ENCODE data around the gene ARID5B. TPM values are rescaled to one million over a fixed set of nuclear protein-coding genes. Genes with fewer than 3 reads are reported as not detected.

Gene ARID5B
- total and polyA plus RNA-seq, 2 donors (not counting 1 experiment from before 2014, with no cell fraction given), result 22.4 to 237 TPM

DNA sequence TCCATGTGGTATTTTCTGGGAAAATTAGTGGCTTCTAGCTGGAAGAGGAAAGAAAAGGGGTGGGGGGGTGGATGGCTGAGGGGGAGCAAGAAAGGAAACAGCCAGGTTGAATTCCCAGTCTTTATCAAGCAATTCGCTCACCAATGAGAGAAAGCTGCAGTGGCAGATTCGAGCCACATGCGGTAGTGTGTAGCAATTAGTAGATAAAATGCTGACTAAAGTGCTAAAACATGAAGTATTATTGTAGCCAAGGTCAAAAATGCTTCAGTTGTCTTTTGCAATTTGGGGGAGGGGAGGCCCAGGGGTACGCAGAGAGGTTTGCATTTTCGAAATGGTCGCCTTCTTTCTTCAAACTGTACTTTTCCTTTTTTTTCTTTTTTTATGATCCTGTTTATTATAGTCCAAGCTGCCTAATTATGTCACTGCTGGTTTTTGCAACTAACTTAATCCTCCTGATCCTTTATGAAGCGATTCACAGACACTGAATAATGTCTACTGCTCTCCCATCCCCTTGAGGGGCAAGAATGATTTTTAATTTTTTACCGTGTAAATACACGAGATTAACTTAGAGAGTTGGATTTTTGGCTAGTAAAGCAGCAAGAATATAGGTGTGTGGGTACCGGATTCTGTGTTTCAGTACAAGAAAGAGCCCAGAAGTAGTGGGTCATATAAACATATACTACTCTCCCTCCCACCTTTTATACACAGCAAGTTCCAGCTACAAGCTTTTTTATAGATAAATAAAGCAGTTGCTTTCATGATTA, 3.6 kb upstream of the ARID5B start:
- peaks cover 29 to 33% of the 10 kb centered on the region in 2 donors for H3K4me1 ChIP-seq (ENCODE audit: control insufficient read depth in 2 of 2, insufficient read depth in 2 of 2, low read length in 2 of 2)
- peaks cover 38% of the 10 kb centered on the region for H3K79me2 ChIP-seq (ENCODE audit: control insufficient read depth, insufficient read depth, low read length)
- ChIA-PET CTCF (interaction anchor here (0.8 to 7.8 kb wide), 24 partner anchors 8 to 347 kb away, joined by 3 to 110 read pairs (median 5); no protein-coding TSS in a partner anchor), POLR2A (interaction anchor here (0.6 to 1.0 kb wide), 4 partner anchors 11 to 297 kb away, joined by 3 to 8 read pairs (median 4); no protein-coding TSS in a partner anchor)
- H4K20me1 ChIP-seq (ENCODE audit: control insufficient read depth, insufficient read depth, low read length, poor library complexity, severe bottlenecking), result no peaks in the 10 kb centered on the region
- Mint-ChIP-seq H3K9me3 (ENCODE audit: insufficient read depth) (no peaks in the 10 kb centered on the region), H3K27me3 (no peaks in the 10 kb centered on the region), H3K4me3 (peak overlapping the region; percentile 98), H3K27ac (peak overlapping the region; percentile 94), H3K4me1 (peaks cover 35% of the 10 kb centered on the region)
- H3K4me2 ChIP-seq (replicated peaks; ENCODE audit: low read depth, low read length, poor library complexity, severe bottlenecking), result peak overlapping the region; percentile 90
- intact Hi-C loops (cut with micrococcal nuclease), result loop anchor here (1.0 to 2.0 kb wide), 2 partner anchors 145 to 347 kb away; no protein-coding TSS in a partner anchor
- ATAC-seq (ENCODE audit: low read depth), result no peak
- H2AFZ ChIP-seq (ENCODE audit: insufficient read depth, low read depth, low read length, poor library complexity, severe bottlenecking), result peak overlapping the region; percentile 73
- peak overlapping the region; percentile 47 to 97 for H3K27ac ChIP-seq (ENCODE audit: low read length in 2 of 2)
- no peaks in the 10 kb centered on the region for H3K36me3 ChIP-seq (replicated peaks in 1 of 2; ENCODE audit: control extremely low read depth in 1 of 2, control insufficient read depth in 1 of 2, extremely low read depth in 1 of 2, insufficient read depth in 2 of 2, low read length in 1 of 2)
- no peaks in the 10 kb centered on the region for H3K27me3 ChIP-seq (replicated peaks in 1 of 4; ENCODE audit: control extremely low read depth in 1 of 4, control insufficient read depth in 3 of 4, insufficient read depth in 4 of 4, low read length in 3 of 4)
- H3K9me3 ChIP-seq (ENCODE audit: control extremely low read depth in 1 of 3, control insufficient read depth in 2 of 3, insufficient read depth in 1 of 3, low read length in 2 of 3), result peaks cover 0 to 4% (median 0%) of the 10 kb centered on the region in 3 donors
- peak overlapping the region; percentile 89 for H3K9ac ChIP-seq (ENCODE audit: low read length)
- TF ChIP-seq, protein P1, sequence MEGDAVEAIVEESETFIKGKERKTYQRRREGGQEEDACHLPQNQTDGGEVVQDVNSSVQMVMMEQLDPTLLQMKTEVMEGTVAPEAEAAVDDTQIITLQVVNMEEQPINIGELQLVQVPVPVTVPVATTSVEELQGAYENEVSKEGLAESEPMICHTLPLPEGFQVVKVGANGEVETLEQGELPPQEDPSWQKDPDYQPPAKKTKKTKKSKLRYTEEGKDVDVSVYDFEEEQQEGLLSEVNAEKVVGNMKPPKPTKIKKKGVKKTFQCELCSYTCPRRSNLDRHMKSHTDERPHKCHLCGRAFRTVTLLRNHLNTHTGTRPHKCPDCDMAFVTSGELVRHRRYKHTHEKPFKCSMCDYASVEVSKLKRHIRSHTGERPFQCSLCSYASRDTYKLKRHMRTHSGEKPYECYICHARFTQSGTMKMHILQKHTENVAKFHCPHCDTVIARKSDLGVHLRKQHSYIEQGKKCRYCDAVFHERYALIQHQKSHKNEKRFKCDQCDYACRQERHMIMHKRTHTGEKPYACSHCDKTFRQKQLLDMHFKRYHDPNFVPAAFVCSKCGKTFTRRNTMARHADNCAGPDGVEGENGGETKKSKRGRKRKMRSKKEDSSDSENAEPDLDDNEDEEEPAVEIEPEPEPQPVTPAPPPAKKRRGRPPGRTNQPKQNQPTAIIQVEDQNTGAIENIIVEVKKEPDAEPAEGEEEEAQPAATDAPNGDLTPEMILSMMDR (IDR thresholded peaks at IDR 0.05), result no peak
- TF ChIP-seq EZH2 (IDR thresholded peaks at IDR 0.05; ENCODE audit: borderline replicate concordance, insufficient read depth, low read depth, low read length, poor library complexity, severe bottlenecking), result no peak
- peak; percentile 58 for DNase-seq
- peak overlapping the region in 4 of 5 experiments; percentile 27 to 60 (median 48) for H3K4me3 ChIP-seq (ENCODE audit: control extremely low read depth in 1 of 5, extremely low read depth in 1 of 5, insufficient read depth in 1 of 5, low read depth in 2 of 5, low read length in 4 of 5)
- 45% methylated on average over 3 of the region's 10 CpGs for WGBS (ENCODE audit: insufficient coverage)

DNA sequence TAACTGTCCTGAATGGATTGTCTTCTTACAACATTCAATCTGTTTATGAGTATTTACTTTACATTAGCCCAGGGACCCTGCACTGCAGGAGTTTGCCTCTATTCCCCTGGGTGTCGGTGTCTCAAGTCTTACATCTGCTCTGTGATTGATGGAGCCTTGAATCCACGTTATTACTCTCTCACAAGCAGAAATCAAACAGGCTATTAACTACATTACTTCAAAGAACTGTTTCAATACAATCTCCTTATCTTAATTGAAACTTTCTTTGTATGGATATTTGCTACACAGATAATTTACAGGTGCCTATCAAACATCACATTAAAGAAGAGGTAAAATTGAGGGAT, 3.1 kb upstream of the ARID5B start:
- H3K4me3 Mint-ChIP-seq, result peak overlapping the region; percentile 98

More for the DNA sequence above, 3.1 kb upstream of the ARID5B start:
- Mint-ChIP-seq H3K4me1 (peaks cover 35% of the 10 kb centered on the region), H3K9me3 (ENCODE audit: insufficient read depth) (no peaks in the 10 kb centered on the region), H3K27ac (peak overlapping the region; percentile 74), H3K27me3 (no peaks in the 10 kb centered on the region)
- no peaks in the 10 kb centered on the region for H3K36me3 ChIP-seq (replicated peaks in 1 of 2; ENCODE audit: control extremely low read depth in 1 of 2, control insufficient read depth in 1 of 2, extremely low read depth in 1 of 2, insufficient read depth in 2 of 2, low read length in 1 of 2)
- H3K79me2 ChIP-seq (ENCODE audit: control insufficient read depth, insufficient read depth, low read length), result peaks cover 40% of the 10 kb centered on the region
- ChIA-PET POLR2A (interaction anchor here (1.0 kb wide), 1 partner anchor 149 kb away, joined by 4 read pairs; no protein-coding TSS in a partner anchor), CTCF (interaction anchor here (0.8 to 7.8 kb wide), 15 partner anchors 30 to 347 kb away, joined by 3 to 110 read pairs (median 5); no protein-coding TSS in a partner anchor)
- peak overlapping the region; percentile 73 for H2AFZ ChIP-seq (ENCODE audit: insufficient read depth, low read depth, low read length, poor library complexity, severe bottlenecking)
- peak overlapping the region in 1 of 5 experiments; percentile 60 for H3K4me3 ChIP-seq (ENCODE audit: control extremely low read depth in 1 of 5, extremely low read depth in 1 of 5, insufficient read depth in 1 of 5, low read depth in 2 of 5, low read length in 4 of 5)
- peaks cover 0 to 4% (median 0%) of the 10 kb centered on the region in 3 donors for H3K9me3 ChIP-seq (ENCODE audit: control extremely low read depth in 1 of 3, control insufficient read depth in 2 of 3, insufficient read depth in 1 of 3, low read length in 2 of 3)
- DNase-seq (peak; percentile 32), ATAC-seq (ENCODE audit: low read depth) (no peak)
- H3K9ac ChIP-seq (ENCODE audit: low read length), result peak overlapping the region; percentile 89
- no peaks in the 10 kb centered on the region for H3K27me3 ChIP-seq (replicated peaks in 1 of 4; ENCODE audit: control extremely low read depth in 1 of 4, control insufficient read depth in 3 of 4, insufficient read depth in 4 of 4, low read length in 3 of 4)
- H4K20me1 ChIP-seq (ENCODE audit: control insufficient read depth, insufficient read depth, low read length, poor library complexity, severe bottlenecking), result no peaks in the 10 kb centered on the region
- H3K4me1 ChIP-seq (ENCODE audit: control insufficient read depth in 2 of 2, insufficient read depth in 2 of 2, low read length in 2 of 2), result peaks cover 29 to 33% of the 10 kb centered on the region in 2 donors
- H3K4me2 ChIP-seq (replicated peaks; ENCODE audit: low read depth, low read length, poor library complexity, severe bottlenecking), result peak overlapping the region; percentile 90
- intact Hi-C loops (cut with micrococcal nuclease), result loop anchor here (2.0 kb wide), 1 partner anchor 146 kb away; no protein-coding TSS in a partner anchor
- H3K27ac ChIP-seq (ENCODE audit: low read length in 2 of 2), result peak overlapping the region in 1 of 2 donors; percentile 97
- TF ChIP-seq, protein P1 (IDR thresholded peaks at IDR 0.05), result no peak
- TF ChIP-seq EZH2 (IDR thresholded peaks at IDR 0.05; ENCODE audit: borderline replicate concordance, insufficient read depth, low read depth, low read length, poor library complexity, severe bottlenecking), result no peak
- WGBS (ENCODE audit: insufficient coverage), result no CpG with 5 or more reads among the region's 2 CpGs

All from B cell (primary cell).